Panc1 (cell line): Measurements from ENCODE around the gene UBE2V1.

Source experiments
- CTCF ChIP-seq: fragments of 450-650 bp; IDR thresholded peaks from 2 replicates; pipeline ENCODE4 v1.5.1; 2017; ENCODE audit warnings: mild to moderate bottlenecking
- POLR2AphosphoS5 ChIP-seq: IDR thresholded peaks from 2 replicates; pipeline ENCODE4 v1.6.1; 2012; ENCODE audit warnings: mild to moderate bottlenecking, low read depth, low read length, moderate library complexity
- REST ChIP-seq, 2 experiments: IDR thresholded peaks; 2 replicates each; pipeline ENCODE4 v1.6.1; 2011 to 2012; ENCODE audit warnings: low read depth in 2 of 2, control low read depth in 1 of 2, low read length in 1 of 2, mild to moderate bottlenecking in 1 of 2, moderate library complexity in 1 of 2; ENCODE audit not compliant: insufficient read depth in 1 of 2

GRCh38 chr20:50145566-50145965, 32.6 kb upstream of the UBE2V1 start:
- TF ChIP-seq POLR2AphosphoS5 (no peak), CTCF (no peak), REST (IDR thresholded peaks at IDR 0.05; ENCODE audit: insufficient read depth in 1 of 2, low read depth in 2 of 2, low read length in 1 of 2) (no peak)
